Left forelimb (tissue), 1 donor: ENCODE results near the gene KRT3.

ENCODE experiments used
- DNase-seq: peaks from one replicate; pipeline ENCODE4 v3.0.0-alpha.2; 2018; ENCODE audit warnings: low spot score

The KRT3 gene

GRCh38 chr12:52795694-52796428 lies at the start of gene KRT3:
KRT3 (minus strand) TSS chr12:52796117; CDS start chr12:52796042, 75 bp downstream.
- no peak for DNase-seq

GRCh38 chr12:52844386-52844785 lies 48.5 kb upstream of the KRT3 start:
- no peak for DNase-seq

- DNase-seq, result no peak
These were observed 43.7 kb upstream of the KRT3 start for GRCh38 chr12:52839436-52840105.

GRCh38 chr12:52838609-52839435 lies 42.9 kb upstream of the KRT3 start:
- no peak for DNase-seq

- DNase-seq, result no peak
These were observed 42.1 kb upstream of the KRT3 start for GRCh38 chr12:52837781-52838608.

- no peak for DNase-seq
These were observed 41.5 kb upstream of the KRT3 start for GRCh38 chr12:52837413-52837741.

- DNase-seq, result no peak
These were observed 40.8 kb upstream of the KRT3 start for GRCh38 chr12:52836491-52837412.

- DNase-seq, result no peak
These were observed 40.1 kb upstream of the KRT3 start for GRCh38 chr12:52836042-52836466.

- DNase-seq, result no peak
These were observed 39.5 kb upstream of the KRT3 start for GRCh38 chr12:52835271-52836041.

GRCh38 chr12:52834727-52835001 lies 38.7 kb upstream of the KRT3 start:
- no peak for DNase-seq

GRCh38 chr12:52833922-52834726 lies 38.2 kb upstream of the KRT3 start, which contains the start of gene KRT79:
KRT79 (minus strand) TSS chr12:52834311; CDS start chr12:52834260, 51 bp downstream.
- DNase-seq, result no peak

GRCh38 chr12:52832985-52833905 lies 37.3 kb upstream of the KRT3 start:
- no peak for DNase-seq

GRCh38 chr12:52832451-52832850 lies 36.5 kb upstream of the KRT3 start:
- no peak for DNase-seq

- no peak for DNase-seq
These were observed 35.3 kb upstream of the KRT3 start for GRCh38 chr12:52831251-52831650.

- DNase-seq, result no peak
These were observed 34.3 kb upstream of the KRT3 start for GRCh38 chr12:52829986-52830770.

- no peak for DNase-seq
These were observed 32.7 kb upstream of the KRT3 start for GRCh38 chr12:52828591-52829021.

GRCh38 chr12:52828156-52828555 lies 32.2 kb upstream of the KRT3 start:
- no peak for DNase-seq
